GM18520 (cell line): ENCODE data around the gene RUSF1.
"Not testable (repeated sequence)": the region's sequence is repeated elsewhere in the genome, so short reads cannot be mapped to it uniquely, and the experiment has no call there.

Experiments
- ATAC-seq: cut with Tn5 transposase; IDR thresholded peaks from one replicate; pipeline ENCODE4 v1.9.1; 2021; ENCODE audit not compliant: unreplicated experiment

RUSF1 gene

DNA sequence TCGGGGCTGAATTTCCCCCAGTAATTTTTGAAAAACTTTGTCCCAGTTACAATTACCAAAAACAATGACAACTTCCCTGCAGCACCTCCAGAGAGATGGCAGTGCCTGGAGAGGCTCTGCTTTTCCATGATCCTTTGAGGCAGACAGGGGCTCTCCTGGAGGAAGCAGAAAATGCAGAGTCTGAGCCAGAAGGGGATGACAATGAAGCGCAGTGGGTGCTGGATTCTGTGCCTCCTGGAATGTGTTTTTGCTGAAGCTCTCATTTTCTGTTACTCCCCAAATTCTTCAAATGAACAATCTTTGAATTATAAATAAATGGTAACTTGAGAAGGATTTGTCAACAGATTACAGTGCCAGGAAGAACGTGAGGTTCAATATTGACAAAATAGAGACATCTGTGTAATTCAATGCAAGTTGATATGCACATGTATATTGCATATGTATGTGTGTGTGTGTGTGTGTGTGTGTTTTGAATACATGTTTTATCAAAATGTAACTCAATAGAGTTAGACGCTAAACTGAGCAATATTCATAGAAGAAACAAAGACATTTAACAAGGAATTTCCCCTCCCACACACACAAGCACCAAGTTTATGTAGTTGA lies 9.7 kb upstream of the RUSF1 start:
- no peak for ATAC-seq

DNA sequence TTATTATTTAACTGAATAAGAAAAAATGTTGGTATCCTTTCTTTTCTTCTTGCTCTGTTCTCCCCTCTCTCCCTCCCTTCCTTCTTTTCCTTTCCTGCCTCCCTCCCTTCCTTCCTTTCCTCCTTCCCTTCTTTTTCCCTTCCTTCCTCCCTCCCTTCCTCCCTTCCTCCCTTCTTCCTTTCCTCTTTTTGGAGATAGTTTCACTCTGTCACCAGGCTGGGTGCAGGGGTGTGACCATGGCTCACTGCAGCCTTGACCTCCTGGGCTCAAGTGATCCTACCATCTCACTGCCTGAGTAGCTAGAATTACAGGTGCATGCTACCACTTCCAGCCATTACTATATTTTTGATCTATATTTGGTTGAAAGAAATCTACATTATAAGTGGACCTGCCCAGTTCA lies 5.7 kb upstream of the RUSF1 start:
- ATAC-seq: no peak

DNA sequence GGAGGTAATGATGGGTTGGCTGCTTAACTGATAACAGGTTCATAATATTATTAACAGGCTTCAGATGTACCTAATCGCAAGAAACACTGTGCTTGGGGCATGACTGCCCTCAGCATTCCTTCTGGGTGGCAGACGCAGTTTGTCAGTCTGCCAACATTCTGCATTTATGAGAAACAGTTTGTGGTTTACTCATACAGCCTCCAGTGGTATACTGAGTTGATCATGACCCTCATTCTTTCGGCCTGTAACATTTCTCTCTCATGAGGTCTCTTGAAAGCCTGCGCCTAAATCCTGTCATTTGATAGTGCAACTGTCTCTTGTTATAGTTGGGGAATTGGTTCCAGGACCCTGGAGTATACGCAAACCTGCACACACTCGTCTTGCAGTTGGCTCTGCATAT lies 4.9 kb upstream of the RUSF1 start:
- ATAC-seq: no peak

DNA sequence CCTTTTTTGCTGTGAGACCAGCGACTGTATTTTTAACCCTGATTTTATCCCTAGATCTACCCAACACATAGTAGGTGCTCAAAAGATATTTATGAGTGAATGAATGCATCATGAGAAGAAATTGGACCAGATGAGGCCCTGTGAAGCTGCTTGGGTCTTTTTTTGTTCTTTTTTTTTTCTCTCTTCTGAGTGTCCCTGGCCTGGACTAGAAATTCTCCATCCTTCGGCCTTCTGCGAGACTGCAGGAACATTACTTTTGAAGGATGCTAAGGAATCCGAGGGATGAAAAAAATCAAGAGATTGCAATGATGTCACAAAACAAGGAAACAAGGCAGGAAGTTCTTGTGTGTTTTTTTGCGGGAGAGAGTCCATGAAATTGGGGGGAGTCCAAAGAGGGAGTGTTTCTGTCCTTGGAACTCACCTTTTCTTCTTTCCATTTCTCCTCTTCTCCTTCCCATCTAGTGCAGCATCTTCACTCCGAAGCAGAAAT lies 560 bp upstream of the RUSF1 start:
- no peak for ATAC-seq

DNA sequence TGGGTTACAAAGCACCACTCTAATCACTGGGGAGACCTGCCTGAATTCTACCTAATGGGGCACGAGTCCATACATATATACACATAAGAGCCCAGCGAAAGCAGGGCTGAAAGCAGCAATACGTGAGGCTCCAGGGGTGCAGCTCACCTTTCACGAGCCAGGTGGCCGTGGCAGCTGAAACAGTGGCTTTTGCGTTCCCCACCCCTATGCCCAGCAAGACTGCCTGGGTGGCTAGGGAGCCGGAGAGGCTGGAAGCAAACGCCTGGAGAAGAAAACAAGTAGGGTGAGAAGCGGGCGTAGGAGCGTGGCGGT lies 618 bp downstream of the RUSF1 start:
- ATAC-seq: no peak

DNA sequence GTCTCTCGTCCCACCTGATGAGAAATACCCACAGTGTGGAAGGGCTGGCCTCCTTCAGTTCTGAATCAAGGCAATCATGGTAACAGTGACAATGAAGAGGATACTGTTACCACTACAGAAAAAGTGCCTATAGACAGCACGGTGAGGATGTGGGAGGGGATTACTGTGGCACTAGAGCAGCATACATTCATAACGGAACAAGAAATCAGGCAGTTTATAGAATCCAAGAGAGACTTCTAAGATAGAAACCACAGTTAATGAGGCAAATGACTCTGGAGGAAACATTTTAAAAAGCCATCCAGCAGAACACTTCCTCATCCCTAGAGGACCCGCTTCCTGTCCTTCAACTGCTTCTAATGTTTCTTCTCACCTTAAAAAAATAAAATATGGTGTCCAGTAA lies 2.7 kb downstream of the RUSF1 start:
- ATAC-seq: no peak

DNA sequence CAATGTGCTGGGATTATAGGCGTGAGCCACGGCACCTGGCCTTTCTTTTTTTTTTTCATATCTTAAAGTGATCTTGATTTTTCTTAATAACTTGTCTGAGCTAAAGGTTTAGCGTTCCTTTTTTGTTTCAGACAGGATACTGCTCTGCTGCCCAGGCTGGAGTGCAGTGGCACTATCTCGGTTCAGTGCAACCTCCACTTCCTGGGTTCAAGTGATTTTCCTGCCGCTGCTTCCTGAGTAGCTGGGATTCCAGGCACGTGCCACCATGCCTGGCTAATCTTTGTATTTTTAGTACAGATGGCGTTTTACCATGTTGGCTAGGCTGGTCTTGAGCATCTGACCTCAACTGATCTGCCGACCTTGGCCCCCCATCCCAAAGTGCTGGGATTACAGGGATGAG lies 4.0 kb downstream of the RUSF1 start:
- ATAC-seq: no peak

DNA sequence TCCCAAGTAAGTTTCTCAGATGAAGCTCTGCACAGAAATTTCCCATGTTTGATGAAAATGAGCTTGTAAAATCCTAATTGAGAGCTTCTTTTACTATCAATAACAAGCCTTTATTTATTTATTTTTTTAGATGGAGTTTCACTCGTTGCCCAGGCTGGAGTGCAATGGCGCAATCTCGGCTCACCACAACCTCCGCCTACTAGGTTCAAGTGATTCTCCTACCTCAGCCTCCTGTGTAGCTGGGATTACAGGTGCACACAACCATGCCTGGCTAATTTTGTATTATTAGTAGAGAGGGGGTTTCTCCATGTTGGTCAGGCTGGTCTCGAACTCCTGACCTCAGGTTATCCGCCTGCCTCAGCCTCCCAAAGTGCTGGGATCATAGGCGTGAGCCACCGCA lies 4.6 kb downstream of the RUSF1 start:
- not testable (repeated sequence) for ATAC-seq

DNA sequence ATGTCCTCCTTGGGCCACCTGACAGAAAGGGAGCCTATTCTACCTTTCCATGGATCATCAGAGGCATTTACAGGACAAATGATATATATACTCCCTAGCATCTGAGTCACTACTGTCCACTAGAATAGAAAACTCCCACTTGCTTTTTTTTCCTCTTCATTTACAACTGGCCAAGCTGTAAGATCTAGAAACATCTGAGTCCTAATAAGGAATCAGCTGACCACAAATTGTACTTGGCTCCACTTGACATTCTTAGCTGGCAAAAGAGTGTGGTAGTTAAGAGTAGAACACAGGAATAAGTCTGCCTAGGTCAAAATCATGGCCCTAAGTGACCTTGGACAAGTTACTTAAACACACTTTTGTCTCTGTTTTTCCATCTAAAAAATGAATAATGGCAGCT lies 5.2 kb downstream of the RUSF1 start:
- ATAC-seq: no peak

DNA sequence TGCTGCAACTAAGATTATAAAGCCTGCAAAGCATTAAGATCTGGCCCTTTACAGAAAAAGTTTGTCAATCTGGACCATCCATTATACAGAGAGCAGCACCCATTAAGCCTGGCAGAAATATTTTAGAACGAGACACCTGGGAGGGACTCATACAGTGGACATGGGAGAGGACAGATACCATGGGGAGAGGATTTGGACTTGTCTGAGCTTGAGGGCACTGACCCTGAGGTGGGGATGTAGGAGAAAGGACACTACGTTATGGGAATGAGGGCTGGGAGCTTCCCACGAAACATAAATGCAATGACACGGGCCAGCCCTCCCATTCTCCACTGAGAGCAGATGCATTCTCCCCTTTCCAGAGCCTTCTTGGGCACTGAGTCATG lies 6.2 kb downstream of the RUSF1 start:
- ATAC-seq: no peak

DNA sequence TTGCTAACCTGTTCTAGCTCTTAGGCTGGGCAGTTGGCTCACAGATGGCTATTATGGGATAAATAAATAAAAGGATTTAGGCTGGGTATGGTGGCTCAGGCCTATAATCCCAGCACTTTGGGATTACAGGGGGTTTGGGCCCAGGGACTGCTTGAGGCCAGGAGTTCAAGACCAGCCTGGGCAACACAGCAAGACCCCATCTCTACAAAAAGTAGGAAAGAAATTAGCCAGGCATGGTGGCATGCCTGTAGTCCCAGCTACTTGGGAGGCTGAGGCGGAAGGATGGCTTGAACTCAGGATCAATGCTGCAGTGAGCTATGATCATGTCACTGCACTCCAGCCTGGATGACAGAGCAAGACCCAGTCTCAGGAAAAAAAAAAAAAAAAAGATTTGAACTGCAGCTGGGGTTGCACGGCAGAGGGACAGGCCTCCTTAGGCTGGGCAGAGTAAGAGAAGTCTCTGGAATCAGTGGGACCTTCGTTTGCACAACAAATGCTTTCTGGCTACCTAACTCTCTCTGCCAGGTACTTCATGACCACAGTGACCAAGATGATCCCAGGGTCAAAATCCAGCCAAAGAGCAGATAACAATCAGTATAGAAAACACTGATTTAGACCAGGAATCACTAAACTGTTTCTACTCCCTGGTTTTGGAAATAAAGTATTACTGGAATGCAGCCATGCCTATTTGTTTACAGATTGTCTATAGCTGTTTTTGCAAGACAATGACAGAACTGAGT lies 6.8 kb downstream of the RUSF1 start:
- ATAC-seq: no peak

DNA sequence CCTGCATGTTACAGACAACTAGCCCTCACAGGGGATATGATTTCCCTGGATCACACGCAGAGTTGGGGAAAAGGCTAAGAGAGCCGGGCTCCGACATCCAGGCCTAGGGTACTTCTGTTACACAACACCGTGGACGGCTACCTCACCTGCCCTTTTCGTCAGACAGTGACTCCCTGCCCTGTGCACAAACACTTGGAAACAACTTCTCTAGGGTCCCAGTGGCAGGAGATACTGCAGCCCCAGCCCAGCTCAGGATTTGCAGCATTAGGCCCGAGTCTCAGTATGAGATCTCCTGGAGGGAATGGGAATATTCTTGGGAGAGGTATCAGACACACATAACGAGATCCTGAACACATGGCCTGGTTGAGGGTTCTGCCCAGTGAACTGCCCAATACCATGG lies 8.3 kb downstream of the RUSF1 start:
- ATAC-seq: no peak

DNA sequence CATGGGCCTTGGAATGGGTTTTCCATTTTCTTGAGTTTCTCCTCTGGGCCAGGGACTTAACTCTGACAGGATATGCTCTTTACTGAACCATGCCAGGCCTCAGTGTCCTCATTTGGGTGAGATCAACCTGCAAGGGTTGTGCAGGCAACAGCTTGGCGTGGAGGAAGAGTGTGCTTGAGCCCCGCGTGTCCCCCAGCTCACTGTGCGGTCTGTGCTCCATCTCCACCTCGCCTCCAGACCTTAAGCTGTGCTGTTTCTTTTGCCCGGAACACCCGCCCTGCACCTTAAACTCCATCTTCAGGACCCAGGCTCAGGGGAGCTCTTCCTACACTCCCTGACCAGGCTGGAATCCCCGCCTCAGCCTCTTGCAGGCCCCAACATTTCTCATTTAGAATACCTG lies 9.7 kb downstream of the RUSF1 start:
- ATAC-seq: no peak

DNA sequence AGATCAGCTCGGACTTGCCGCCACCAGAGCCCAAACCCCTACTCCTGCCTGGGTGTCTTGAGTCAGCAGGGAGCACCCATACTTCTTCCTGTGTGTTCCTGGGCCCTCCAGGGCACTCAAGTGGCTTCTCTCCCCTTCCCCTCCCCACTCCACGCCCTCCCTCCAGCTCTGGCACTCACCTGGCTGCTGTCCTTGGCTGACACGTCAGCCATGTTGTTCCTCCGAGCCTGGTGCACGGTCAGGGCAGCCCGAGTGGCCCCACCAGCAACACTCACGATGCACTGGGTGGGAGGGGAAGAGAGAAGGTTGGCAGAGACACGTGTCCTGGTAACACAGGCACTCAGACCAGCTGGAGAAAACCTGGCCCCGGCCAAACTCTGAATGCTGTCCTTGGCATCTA lies 11.5 kb downstream of the RUSF1 start:
- no peak for ATAC-seq

DNA sequence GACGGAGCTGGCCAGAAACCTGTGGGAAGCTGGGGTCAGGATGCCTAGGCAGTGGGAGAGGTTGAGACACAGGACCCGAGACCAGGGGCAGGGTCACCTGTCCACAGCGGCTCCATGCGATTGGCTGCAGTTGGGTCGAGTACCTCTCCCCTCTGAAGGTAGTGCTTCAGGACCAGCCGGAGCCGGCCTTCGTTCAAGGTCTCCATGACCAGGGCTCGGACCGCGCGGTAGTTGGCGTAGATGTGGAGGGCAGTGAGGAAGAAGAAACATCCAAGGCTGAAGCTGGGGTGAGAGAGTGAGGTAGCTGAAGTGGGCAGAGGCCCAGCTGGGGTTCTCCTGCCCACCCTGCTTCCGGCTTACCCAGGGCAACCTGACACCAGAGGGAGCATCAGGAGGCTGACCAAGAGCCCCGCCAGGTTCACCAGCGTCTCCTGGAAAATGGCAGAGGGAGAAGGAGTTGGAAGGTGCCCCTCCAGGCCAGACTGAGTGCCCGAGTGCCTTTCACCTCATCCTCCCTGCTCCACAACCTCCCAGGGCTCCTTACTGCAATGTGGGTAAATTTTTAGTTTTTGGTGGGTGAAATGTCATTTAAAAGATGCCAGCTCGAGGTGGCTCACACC lies 14.6 kb downstream of the RUSF1 start:
- no peak for ATAC-seq

DNA sequence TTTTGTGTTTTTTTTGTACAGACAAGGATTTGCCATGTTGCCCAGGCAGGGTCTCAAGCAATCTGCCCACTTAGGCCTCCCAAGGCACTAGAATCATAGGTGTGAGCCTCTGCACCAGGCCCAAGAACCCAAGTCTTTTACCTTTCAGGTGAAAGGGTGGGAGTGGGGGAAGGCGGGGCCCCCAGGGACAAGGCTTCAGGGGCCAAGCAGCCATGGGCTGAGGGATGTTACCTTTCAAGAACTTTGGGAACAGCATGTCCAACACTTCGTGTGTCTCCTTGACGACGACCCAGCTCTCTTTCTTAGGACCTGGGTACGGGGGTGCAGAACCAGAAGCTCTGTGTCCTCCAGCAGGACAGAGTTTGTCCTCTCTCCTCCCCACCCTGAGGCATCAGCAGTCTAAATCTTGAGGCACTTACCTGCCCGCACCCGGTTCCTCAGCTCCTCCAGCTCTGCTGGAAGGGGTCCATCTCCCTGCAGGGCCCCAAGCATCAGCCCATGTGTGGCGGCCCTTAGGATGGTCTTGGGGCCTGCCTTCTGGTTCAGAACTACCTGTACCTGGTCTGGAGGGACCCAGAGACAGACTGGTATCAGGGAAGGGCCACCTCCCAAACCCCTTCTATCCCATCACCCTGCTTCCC lies 16.3 kb downstream of the RUSF1 start:
- ATAC-seq: no peak

DNA sequence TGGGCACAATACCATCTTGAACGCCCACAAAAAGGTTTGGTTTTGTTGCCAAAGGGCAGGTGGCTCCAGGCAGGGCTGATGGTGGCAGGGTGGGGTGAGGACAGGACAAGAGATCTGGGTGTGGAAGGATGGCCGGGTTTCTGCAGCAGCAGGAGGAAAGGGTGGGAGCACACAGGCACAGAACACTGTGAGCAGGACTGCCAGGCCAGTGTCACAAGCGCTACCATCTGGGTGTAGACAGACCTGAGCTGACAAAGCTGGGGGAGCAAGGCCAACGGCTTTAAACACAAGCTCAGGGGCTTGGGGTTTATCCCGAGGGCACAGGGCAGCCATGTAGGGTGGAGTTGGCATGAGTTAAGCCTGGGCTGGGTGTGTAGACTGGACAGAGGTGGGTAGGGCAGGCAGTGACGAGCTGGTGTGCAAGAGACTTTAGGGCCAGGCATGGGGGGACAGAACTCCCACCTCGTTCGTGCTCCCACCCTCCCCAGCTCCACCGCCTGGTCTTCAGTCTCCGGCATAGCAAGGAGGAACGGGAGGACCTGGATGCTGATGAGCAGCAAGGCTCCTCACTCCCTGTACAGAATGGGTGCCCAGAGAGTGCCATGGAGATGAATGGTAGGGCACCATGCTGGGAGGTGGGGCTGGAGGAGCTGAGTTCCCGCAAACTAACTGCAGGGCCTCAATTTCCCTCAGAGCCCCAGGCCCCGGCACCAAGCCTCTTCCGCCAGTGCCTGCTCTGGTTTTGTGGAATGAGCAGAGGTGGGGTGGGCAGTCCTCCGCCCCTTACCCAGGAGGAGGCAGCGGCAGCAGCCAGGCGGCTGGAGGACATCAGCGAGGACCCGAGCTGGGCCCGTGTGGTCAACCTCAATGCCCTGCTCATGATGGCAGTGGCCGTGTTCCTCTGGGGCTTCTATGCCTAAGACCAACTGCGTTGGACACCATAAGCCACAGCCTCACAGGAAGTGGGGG lies 18.3 kb downstream of the RUSF1 start:
- ATAC-seq: no peak

DNA sequence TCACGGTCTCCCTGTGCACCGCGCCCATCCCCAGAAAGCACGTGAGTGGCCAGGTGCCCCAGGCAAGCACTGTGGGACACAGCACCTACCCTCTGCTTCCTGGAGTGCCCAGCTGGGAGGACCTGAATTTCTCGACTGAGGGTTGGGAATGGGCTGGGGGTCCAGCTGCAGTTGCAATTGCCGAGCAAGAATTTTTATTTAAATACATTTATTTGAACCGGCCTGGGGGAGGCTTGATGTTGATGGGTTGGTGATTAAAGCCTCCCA lies 19.0 kb downstream of the RUSF1 start:
- ATAC-seq: no peak

DNA sequence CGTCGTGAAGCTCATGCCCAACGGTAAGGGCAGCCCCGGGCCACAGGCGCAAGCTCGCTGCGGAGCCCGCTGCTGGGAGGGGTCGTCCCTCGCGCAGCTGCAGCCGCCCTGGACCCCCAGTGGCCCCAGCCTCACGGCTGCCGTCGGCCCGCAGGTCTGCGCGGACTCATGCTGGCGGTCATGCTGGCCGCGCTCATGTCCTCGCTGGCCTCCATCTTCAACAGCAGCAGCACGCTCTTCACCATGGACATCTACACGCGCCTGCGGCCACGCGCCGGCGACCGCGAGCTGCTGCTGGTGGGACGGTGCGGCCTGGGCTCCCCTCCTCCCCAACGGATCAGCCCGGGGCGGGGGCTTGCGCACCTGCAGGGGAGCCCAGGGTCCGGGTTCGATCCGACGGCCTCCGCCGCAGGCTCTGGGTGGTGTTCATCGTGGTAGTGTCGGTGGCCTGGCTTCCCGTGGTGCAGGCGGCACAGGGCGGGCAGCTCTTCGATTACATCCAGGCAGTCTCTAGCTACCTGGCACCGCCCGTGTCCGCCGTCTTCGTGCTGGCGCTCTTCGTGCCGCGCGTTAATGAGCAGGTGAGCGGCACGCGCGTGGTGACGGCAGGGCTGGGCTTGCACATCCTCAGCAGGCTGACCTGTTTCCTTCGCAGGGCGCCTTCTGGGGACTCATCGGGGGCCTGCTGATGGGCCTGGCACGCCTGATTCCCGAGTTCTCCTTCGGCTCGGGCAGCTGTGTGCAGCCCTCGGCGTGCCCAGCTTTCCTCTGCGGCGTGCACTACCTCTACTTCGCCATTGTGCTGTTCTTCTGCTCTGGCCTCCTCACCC lies 19.5 kb downstream of the RUSF1 start:
- no peak for ATAC-seq

DNA sequence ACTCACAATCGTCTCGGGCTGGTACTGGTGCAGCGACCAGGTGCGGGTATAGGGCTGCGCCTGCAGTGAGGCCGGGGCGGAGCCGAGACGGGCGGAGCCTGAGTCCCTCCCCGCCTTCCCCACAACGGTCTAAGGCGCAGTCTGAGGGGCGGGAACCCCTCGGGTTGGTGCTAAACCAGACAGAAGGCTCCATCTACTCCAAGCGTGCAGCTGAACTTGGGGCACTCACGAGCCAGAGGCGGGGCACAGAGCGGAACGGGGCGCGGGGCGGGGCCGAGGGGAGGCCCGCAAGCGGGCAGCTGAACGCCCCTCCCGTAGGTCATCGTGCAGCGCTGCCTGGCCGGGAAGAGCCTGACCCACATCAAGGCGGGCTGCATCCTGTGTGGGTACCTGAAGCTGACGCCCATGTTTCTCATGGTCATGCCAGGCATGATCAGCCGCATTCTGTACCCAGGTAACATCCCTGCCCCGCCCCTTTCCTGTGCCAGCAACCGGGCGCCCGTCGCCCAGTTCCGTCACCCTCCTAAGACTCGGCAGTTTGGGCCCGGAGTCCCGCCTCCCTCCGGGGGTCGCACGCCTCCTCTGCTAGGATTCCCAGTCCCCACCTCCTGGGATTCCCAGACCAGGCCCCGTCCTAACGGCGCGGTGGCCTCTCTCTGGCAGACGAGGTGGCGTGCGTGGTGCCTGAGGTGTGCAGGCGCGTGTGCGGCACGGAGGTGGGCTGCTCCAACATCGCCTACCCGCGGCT lies 20.3 kb downstream of the RUSF1 start:
- peak; percentile 57 for ATAC-seq
